ENCODE measurements around the gene PAX5.

PAX5 gene

GRCh38 chr9:36987891-36988290 lies 46.2 kb downstream of the PAX5 start:
- peak; percentile 67 for DNase-seq (ENCODE audit: low spot score)
- in situ Hi-C loops (cut with MboI; ENCODE audit: low pct_unique_long_range_greater_than_20kb, low sequenced_read_pairs, unreplicated experiment): no loop called here
- TF ChIP-seq CTCF (IDR thresholded peaks at IDR 0.05; ENCODE audit: extremely low read depth, insufficient read depth, missing control alignments): no peak

GRCh38 chr9:36987409-36987808 lies 46.7 kb downstream of the PAX5 start:
- in situ Hi-C loops (cut with MboI; ENCODE audit: low pct_unique_long_range_greater_than_20kb, low sequenced_read_pairs, unreplicated experiment): no loop called here
- no peak for DNase-seq (ENCODE audit: low spot score)
- TF ChIP-seq CTCF (IDR thresholded peaks at IDR 0.05; ENCODE audit: extremely low read depth, insufficient read depth, missing control alignments): no peak

- in situ Hi-C loops (cut with MboI; ENCODE audit: low pct_unique_long_range_greater_than_20kb, low sequenced_read_pairs, unreplicated experiment): no loop called here
- no peak for TF ChIP-seq CTCF (IDR thresholded peaks at IDR 0.05; ENCODE audit: extremely low read depth, insufficient read depth, missing control alignments)
Observed at GRCh38 chr9:36986468-36987408, 47.3 kb downstream of the PAX5 start.

GRCh38 chr9:36985769-36986467 lies 48.1 kb downstream of the PAX5 start:
- DNase-seq (ENCODE audit: low spot score): no peak
- TF ChIP-seq CTCF (IDR thresholded peaks at IDR 0.05; ENCODE audit: extremely low read depth, insufficient read depth, missing control alignments): no peak
- in situ Hi-C loops (cut with MboI; ENCODE audit: low pct_unique_long_range_greater_than_20kb, low sequenced_read_pairs, unreplicated experiment): no loop called here

More at GRCh38 chr9:36986468-36987408, 47.3 kb downstream of the PAX5 start:
- no peak for DNase-seq (ENCODE audit: low spot score)

- in situ Hi-C loops (cut with MboI; ENCODE audit: low pct_unique_long_range_greater_than_20kb, low sequenced_read_pairs, unreplicated experiment): no loop called here
- no peak for DNase-seq (ENCODE audit: low spot score)
- no peak for TF ChIP-seq CTCF (IDR thresholded peaks at IDR 0.05; ENCODE audit: extremely low read depth, insufficient read depth, missing control alignments)
Observed at GRCh38 chr9:36985061-36985768, 48.9 kb downstream of the PAX5 start.

Measured in GM13977 (cell line).